CD4-positive, alpha-beta T cell treated with Interleukin-6 for 4 hours (primary cell): Measurements from ENCODE around the gene CPPED1.

Experiments used
- DNase-seq: peaks from one replicate; pipeline ENCODE4 v3.0.0-alpha.2; 2020; ENCODE audit warnings: mixed read lengths

Gene CPPED1

DNA sequence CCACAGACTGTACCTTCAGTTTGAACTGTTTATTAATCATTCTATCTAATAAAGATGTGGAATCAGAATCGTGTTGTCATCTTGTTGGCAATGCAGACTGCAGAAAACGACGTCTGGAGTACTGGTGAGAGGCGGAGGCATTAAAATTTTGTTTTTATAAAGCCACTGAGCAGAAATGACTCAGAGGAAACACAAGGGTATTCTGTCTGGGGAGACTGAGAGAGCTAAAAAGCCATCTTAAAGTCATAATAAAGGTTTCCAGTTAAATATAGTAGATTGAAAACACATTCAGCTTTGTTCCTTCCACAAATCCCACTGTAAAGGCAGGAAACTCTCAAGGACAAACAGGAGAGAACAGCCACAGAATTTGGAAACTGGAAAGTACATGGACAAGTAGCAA, 74.2 kb downstream of the CPPED1 start:
- DNase-seq, result no peak

DNA sequence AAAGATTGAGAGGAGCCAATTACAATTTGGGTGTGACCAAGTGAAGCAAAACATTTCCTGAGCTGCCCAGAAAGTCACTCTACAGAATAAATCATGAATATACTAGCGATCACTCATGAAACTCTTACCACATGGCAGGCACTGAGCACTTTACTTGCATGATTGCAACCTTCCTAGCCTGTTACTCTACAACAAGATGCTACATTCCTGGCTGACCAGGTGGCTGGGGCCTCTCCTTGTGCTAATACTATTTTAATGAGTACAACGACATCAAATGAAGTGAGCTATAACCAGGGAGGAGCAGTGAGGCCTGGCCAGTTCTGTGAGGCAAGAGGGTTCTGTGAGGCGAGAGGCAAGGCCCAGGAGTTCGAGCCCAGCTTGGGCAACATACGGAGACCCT, 75.2 kb downstream of the CPPED1 start:
- DNase-seq, result no peak

DNA sequence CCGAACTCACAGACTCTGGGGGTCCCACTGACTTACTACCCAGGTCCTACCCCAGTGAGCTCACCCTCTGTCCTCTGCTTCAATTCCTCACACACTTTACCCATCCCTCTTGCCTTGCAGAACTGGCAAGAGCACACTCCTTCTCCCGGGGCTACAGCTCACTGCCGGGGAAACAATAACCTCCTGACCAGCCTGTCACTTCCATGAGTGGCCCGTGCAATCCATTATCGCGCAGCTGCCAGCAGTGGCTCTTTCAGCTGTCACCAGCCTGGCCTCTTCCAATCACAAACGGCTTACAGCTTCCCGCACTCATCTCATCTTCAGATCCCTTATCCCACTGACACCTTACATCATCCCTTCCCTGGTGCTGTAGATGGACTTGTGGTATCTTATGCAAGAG, 79.5 kb downstream of the CPPED1 start:
- DNase-seq, result no peak

DNA sequence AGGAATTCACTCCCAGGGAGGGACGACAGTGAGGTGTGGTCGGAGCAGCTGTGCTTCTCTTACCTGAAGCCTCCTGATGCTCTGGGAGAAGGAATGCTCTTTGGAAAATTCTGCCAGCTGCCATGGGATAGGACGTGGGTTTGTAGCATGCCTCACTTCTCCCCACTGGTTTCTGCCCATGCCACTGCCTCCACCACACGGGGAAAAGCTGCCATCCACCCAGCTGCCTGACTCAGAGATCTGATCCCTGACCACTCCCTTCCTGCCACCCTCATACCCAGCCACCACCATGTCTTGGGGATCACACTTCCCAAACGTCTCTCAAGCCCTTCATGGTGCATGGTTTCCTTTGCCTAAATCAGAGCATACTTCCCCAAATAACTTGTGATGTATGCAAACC, 80.0 kb downstream of the CPPED1 start:
- DNase-seq, result no peak

DNA sequence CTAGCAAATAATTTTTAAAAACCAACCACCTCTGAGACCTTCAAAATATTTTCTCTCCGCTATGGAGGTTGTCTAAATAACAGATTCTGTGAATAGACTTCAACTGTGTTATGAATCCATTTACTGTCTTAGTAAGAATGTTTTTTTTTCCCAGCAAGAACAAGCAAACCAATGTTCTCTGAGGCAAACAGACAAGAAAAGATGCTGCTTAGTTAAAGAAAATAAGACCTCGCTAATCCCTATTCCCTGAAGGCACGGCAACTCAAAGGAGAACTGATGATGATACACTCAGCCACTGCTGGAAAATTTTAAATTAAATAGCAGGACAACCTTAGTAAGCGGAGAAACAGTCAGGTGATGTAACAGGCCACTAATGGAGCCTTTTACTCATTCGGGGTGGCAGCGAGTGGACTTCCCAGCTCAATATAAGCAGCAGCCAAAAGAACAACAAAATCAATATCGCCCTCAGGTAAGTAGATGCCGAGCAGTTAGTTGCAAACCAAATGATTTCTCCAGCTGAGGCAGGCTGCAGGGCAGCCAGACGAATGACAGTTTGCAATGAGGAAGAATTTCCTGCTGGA, 81.8 kb downstream of the CPPED1 start:
- DNase-seq, result no peak

DNA sequence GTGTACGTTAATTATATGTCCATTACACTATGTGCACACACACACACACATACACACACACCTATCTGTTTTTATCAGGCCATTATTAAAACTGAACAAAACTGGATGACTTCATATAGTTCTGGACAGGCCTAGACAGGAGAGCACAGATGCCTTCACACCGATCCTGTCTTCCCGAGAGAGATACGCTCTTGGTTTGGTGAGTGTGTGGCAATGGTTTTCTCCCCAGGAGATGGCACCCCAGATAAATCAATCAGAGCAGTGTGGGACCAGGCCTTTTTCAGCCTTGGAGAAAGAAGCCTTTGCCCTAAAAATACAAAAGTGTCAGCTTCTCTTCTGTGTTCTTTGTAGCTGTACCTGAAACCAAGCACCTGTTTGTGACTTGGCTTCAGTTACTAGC, 83.7 kb downstream of the CPPED1 start:
- DNase-seq, result no peak

DNA sequence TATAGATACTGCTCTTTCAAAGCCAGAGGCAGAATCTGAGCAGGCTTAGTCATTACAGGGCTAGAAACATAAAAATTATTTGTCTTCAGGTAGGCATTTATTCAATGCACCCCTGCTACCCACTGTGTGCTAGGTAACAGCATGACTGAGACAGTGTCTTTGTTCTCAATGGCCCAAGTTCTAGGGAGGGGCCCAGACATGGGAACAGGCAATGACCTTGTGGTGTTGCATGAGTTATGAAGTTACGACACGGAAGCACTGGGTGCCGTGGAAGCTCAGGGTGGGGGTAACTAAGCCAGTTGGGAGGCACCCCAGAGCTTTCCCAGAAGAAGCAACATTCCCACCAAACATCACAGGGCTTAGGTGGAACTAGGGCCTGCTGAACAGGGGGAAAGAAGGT, 87.0 kb downstream of the CPPED1 start:
- no peak for DNase-seq

DNA sequence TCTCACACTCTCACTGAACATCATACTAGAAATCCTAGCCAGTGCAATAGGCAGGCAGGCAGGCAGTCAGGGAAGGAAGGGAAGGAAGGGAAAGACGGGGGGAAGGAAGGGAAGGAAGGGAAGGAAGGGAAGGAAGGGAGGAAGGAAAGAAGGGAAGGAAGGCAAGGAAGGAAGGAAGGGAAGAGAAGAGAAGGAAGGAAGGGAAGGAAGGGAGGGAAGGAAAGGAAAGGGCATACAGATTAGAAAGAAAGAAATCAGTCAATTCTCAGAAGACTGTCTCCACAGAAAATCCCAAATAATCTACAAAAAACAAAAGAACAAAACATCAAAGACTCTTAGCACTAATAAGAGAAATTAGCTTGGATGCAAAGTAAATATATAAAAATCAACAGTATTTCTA, 93.9 kb downstream of the CPPED1 start:
- DNase-seq, result no peak

DNA sequence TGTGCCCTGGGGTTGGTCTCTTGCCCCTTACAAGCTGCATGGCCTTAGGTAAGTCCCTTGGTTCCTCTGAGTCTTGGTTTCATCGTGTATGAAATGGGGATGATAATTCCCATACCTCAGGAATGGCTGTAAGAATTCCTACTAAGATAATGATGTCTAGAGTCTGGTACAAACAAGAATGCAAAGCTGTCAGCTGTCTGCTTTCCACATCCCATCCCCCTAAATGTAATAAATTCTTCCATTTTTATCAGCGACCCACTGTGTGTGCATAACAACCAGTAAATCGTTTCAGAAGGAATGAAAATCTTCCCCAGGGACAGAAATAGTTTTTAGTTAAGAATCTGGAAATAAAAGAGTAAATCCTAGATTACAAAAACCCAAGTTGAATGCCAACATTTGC, 95.4 kb downstream of the CPPED1 start:
- DNase-seq, result no peak

DNA sequence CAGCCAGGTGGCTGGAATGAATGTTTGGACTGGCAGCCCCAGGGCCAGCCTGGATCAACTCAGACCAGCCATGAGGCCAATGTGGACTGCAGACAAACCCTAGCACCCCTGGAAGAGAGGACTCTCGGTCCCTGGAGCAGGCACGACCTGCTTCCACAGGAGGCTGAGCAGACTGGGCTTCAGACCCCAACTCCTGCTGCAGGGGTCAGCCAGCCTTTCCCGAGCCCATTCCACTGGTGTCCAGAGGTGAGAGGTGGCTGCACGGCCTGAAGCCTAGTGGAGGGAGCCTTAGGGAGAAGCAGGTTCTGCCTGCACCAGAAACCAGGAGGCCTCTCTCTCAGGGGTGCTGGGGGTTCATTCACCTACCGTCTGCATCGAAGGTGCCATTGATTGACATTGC, 97.1 kb downstream of the CPPED1 start:
- DNase-seq, result no peak

DNA sequence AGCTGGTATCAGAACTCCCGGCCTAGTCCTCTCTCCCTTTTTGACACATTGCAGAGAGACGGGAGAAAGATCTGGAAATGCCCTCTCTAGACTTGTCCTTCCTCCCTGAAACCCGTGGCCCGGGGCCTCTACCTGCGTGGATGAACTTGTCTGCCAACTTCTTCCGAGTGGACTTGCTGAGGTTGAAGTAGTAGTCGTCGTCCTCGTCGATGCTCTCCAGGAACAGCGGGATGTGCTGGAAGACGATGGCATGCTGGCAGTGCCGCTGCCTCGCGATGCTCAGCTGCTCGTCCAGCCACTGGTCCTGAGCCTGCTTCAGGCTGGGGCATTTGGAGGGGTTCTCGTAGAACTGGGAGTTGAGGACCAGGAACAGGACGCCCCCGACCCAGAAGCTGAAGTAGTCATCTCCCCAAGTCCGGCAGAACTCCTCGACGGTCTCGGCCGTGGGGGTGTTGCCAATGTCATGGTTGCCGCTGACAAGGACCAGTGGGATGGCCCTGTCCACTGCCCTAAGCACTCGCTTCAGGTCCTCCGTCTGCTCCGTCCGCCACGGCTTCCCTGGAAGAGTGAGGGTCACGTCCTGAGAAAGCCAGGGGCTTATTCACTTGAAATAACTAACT, 99.1 kb downstream of the CPPED1 start:
- DNase-seq, result no peak

DNA sequence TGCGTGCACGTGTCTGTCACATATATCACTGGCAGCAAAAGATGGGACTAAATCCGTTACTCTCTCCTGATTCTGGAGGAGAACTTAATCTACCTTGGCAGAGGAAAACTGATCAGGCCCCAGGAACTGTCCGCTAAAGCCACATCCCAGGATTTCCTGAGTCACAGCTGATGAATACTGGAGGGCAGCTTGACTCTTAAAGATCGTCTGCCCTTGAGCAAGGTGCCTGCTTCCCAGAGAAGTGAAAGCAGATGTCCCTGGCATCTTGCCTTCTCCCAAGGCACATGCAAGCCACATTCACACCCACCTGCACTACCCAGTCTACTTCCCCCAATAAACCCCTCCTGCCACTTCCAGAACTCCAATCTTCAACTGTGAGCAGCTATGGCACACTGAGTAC, 99.8 kb downstream of the CPPED1 start:
- no peak for DNase-seq

DNA sequence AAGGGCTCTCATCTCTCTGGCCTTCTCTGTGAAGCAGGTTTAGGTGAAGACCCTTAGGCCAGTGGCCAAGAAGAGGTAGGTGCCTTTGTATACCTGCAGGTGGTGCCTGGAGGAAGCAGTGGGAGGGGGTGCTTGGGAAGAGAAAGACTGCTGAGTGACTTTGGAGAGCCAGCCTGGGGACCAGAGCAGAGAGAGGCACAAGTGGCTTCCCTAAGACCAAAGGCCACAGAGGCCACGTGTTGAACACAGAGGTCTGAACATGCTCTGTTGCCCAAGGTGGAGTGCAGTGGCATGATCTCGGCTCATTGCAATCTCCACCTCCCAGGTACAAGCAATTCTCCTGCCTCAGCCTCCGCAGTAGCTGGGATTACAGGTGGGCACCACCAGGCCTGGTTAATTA, 103.5 kb downstream of the CPPED1 start:
- no peak for DNase-seq

DNA sequence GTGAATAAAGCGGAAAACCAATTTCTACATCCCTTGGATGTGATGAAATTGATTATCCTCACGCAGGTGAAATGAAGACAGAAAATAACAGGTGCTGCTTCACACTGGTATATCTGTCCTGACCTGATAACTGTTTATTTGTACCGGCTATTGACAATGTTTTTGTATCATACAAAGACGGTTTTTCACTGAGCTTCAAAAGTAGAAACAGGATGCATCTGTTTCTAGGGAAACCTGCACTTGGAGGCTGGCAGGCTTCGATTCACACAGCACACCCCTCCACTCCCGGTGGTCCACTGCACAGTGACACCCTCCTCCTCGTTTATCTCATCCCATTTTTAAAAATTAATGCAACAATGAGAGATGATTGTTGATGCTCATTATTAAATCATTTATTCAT, 104.5 kb downstream of the CPPED1 start:
- no peak for DNase-seq

DNA sequence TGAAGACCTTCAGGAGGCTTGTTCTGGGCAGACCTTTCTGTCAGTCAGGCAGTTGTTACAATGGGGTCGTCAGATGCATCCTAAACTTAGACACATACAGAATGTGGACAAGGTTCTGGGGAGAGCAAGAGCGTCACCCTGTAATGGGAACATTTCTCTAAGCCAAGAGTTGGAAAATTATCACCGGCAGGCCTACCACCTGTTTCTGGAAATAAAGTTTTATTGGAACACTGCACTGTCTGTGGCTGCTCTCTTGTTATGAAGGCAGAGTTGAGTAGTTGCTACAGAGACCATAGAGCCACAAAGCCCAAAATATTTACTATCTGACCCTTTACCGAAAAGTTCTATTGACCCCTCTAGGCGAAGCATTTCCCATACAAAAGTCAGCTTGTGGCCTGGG, 106.2 kb downstream of the CPPED1 start:
- no peak for DNase-seq

DNA sequence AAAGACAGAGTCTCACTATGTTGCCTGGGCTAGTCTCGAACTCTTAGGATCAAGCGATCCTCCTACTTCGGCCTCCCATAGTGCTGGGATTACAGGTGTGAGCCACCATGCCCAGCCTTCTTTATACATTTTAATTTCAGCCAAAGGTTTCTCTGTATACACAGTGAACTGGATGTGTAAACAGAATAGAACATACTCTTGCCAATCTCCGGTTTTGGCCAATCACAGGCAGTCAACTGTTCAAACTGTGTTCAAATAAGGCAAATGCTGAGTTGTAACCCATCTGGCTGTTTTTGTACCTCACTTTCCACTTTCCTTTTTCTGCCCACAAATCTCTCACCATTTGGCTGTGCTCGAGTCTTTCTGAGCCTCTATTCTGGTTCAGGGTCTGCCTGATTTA, 108.2 kb downstream of the CPPED1 start:
- DNase-seq, result no peak

DNA sequence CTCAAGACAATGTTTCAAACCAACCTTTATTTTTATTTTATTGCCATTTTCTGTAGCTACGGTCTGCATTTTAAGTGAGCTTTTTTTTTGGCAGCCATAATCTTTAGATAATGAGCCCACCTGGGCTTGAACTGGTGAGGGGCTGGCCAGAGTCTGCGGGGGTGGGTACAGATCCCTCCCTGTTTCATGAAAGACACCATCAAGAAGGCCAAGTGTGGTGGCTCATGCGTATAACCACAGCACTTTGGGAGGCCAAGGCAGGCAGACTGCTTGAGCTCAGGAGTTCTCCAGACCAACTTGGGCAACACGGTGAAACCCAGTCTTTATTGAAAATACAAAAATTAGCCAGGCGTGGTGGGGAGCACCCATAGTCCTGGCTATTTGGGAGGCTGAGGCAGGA, 113.7 kb downstream of the CPPED1 start:
- DNase-seq, result no peak

DNA sequence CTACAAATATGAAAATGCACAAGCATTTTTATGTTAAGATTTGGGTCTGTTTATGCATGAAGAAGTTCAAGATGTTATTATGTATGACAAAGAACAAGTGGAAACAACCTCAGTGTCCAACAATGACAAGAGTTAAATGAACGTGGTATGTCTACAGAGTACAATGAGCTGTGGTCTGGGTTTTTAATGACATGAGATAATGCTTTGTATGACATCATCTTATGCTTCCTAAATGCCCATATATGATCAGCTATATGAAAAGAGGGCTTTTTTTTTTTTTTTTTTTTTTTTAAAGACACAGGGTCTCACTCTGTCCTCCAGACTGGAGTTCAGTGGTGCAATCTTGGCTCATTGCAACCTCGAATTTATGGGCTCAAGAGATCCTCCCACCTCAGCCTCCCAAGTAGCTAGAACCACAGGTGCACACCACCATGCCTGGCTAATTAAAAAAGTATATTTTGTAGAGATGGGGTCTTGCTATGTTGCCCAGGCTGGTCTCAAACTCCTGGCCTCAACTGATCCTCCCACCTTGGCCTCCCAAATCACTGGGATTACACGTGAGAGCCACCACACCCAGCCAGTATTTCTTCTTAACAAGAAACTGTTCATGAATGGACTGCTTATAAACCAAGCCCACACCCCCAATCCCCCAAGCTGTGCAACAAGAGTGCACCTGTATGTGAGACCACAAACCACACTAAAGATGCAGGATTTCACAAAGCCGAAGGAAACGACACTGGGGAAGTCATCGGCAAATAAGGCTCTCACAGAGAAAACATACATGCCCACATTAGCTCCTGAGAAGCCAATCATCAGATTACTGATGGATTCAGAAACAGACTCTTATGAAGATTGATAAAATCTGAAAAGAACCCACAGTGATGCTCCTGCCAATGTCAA, 114.5 kb downstream of the CPPED1 start:
- DNase-seq, result no peak

DNA sequence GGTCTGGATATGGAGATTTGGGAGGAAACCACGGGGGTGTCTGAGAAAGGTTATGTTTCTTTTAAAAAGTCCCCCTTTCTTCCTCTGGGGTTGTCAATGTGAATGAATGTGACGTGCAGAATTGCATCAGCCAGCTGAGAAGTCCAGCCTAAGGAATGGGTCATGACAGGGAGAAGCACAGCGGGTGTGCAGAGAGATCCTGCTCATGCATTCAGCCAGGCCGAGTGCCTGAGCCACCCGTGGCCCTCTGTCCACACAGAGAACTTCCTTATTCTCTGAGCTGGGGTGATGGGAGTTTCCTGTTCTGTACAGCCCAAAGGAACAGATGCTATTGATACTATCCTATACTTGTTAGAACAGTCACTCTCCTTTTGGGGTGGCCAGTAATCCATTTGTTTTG, 117.9 kb downstream of the CPPED1 start:
- DNase-seq, result no peak

DNA sequence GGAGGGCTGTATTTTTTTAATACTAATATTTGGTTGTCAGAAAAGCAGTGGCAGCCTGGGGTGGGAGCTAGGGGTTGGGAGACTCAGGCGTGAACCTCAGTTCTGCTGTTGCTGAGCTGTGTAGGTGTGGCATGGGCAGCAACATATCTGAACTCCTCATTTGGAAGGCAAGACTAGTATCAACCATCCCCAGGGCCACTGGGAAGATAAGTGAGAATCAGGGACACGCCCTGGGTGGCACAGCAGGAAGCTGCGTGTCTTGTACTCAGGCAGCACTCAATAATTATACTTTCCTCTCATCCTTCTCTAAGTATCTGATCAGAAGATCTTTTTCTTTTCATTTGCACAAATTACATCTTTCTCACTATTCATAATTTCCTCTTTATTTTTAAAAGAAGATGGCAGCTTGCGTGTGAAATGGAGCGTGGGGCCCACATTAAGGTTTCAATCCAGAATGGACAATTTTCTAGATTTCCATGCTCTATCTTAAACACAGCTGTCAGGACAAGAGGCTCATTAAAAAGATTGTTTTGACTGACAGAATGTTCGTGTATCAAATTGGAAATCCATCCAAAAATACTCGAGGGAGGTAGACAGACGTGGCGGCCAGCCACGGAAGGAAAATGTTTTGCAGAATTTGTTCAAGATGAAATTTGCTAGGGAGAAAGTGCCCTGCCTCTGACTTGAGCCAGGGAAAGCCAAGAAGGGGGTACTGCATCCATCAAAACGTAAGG, 121.1 kb downstream of the CPPED1 start:
- no peak for DNase-seq

DNA sequence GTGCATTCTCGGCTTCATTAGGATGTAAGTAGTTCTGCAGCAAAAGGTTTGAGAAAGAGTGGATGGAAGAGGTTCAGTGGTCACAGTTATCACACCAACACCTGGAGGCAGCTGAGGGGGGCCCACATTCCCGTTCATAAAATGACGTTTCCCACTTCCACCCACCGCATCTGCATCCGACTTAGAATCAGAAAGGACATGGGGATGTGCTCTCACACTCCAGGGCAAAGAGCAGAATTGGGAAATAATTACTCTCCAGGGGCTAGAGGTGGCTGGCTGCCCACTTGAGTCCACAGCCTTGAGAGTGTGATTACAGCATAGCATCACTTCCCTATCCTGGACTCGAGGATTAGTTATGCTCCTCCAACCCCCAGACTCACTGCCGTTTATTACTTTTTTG, 122.0 kb downstream of the CPPED1 start:
- no peak for DNase-seq

DNA sequence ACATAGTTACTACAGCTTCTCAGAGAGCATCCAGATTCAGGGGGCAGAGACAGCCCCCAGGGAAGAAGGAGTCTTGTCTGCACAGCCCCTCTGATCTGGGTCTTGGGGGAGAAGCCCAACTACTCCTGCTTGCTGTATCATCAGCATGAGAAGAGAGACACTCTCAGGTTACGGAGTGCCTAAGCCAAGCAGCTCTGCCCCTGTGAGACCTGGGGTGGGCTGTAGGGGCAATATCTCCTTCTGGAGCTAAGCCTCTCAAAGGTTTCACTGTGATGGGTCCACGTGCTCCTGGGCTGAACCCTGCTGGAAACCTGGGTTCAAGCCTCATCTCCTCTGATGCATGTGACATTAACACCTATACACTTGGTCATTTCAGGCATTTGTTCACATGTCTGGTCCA, 123.2 kb downstream of the CPPED1 start:
- DNase-seq, result no peak

DNA sequence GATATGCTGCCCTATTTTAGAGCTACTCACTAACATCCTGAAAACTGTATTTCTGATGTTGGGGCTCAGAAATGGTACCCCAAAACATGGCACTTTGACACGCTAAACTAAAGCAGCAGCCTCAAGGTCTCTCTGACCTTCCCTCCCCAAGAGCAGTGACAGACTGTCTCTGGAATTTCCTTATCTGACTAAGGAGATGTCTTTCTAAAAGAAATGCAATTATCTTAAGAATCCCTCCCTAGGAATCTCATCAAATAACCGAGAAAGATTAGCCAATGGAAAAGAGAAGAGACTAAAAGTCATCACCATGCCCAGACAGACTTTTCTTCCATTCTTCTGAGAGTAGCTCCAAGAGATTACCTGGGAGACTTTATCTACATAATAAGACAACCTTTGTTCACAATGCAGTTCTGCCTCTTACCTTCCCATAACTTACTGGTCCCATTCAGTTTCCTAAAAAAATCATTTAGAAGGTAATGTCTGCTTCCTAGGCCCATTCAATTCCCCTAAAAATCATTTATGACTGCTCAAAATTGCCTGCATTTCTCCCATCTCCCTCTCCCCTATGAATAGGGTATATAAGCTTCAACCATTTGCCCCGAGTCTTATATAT, 123.9 kb downstream of the CPPED1 start:
- DNase-seq, result no peak
